HepG2 (cell line): ENCODE results near the gene NAV2. TPM values are rescaled to one million over a fixed set of nuclear protein-coding genes. Genes with fewer than 3 reads are reported as not detected.

Source experiments
- ATAC-seq: fragments of 200-7000 bp; cut with Tn5 transposase; 3 replicates; pipeline ENCODE4 v1.9.1; 2020; ENCODE audit warnings: mild to moderate bottlenecking, moderate library complexity
- BruUV-seq: library from RNA; stranded (reverse); fragments of 400-500 nt; replicated peaks from 2 replicates; lab custom pipeline; 2021; lab: Mats Ljungman, UMichigan
- CTCF ChIA-PET: fragments of 300-600 bp; formaldehyde crosslinking; extraction: SDS; loops from one replicate; lab custom pipeline; 2021; ENCODE audit warnings: low total read pairs, inconsistent platforms, low intra/inter-chr PET ratio; lab: Yijun Ruan, JAX
- POLR2A ChIA-PET: fragments of 350-600 bp; sonication (Branson Sonifier 250); formaldehyde crosslinking; loops from one replicate; lab custom pipeline; 2020; ENCODE audit warnings: antibody characterized with exemption, inconsistent platforms; lab: Yijun Ruan, JAX
- DNase-seq: peaks from one replicate; pipeline ENCODE4 v3.0.0-alpha.2; 2015; ENCODE audit warnings: low spot score
- FAIRE-seq: peaks from 3 replicates; lab custom pipeline; 2011; peaks lifted over from hg19 to GRCh38; lab: Jason Lieb, UNC
- H2AFZ ChIP-seq: one replicate; pipeline ENCODE4 v1.6.1; 2011; ENCODE audit warnings: low read length, inconsistent platforms
- H3K27ac ChIP-seq: fragments of 300-600 bp; 3 replicates; pipeline ENCODE4 v1.8.0; 2011; ENCODE audit warnings: mixed run types, mild to moderate bottlenecking, mixed read lengths, low read length, inconsistent platforms; ENCODE audit not compliant: insufficient read depth; ENCODE audit errors: extremely low read length
- H3K27me3 ChIP-seq, 2 experiments: fragments of 200-600 bp in 1 of 2; 2 replicates in 1 of 2; 3 replicates in 1 of 2; pipeline versions ENCODE4 v1.6.0 to v1.8.0; 2011; ENCODE audit warnings: low read length in 2 of 2, mild to moderate bottlenecking in 2 of 2, moderate library complexity in 2 of 2, inconsistent platforms in 1 of 2; ENCODE audit not compliant: insufficient read depth in 2 of 2, control insufficient read depth in 1 of 2
- H3K36me3 ChIP-seq, 2 experiments: fragments of 200-600 bp in 1 of 2; replicated peaks in 1 of 2; 2 replicates in 1 of 2; 3 replicates in 1 of 2; pipeline versions ENCODE4 v1.5.1 to v1.8.0; 2011; ENCODE audit warnings: low read length in 2 of 2, inconsistent platforms in 1 of 2; ENCODE audit not compliant: insufficient read depth in 2 of 2, control insufficient read depth in 1 of 2
- H3K4me1 ChIP-seq: 2 replicates; pipeline ENCODE4 v1.5.1; 2012; ENCODE audit warnings: low read length, inconsistent platforms; ENCODE audit not compliant: insufficient read depth
- H3K4me2 ChIP-seq: 2 replicates; pipeline ENCODE4 v1.6.0; 2011; ENCODE audit warnings: low read depth, low read length, inconsistent platforms
- H3K4me3 ChIP-seq, 3 experiments: fragments of 200-600 bp in 1 of 3; sonication (generic), shearing (Covaris generic) in 1 of 3; replicated peaks in 1 of 3; 2 replicates each; pipeline ENCODE4 v1.5.1; 2011 to 2016; ENCODE audit warnings: low read length in 3 of 3, inconsistent platforms in 2 of 3, low read depth in 2 of 3, mild to moderate bottlenecking in 2 of 3, control low read depth in 1 of 3, mixed read lengths in 1 of 3; ENCODE audit not compliant: insufficient read depth in 1 of 3
- H3K79me2 ChIP-seq: one replicate; pipeline ENCODE4 v1.6.1; 2011; ENCODE audit warnings: low read length, inconsistent platforms; ENCODE audit not compliant: insufficient read depth
- H3K9ac ChIP-seq: 2 replicates; pipeline ENCODE4 v1.6.0; 2011; ENCODE audit warnings: mild to moderate bottlenecking, low read depth, low read length, inconsistent platforms; ENCODE audit not compliant: insufficient read depth
- H3K9me3 ChIP-seq: 2 replicates; pipeline ENCODE4 v1.5.1; 2012; ENCODE audit warnings: mild to moderate bottlenecking, low read length
- H4K20me1 ChIP-seq: 2 replicates; pipeline ENCODE4 v1.6.0; 2011; ENCODE audit warnings: inconsistent platforms, mild to moderate bottlenecking, low read length, moderate library complexity; ENCODE audit not compliant: insufficient read depth
- ATRX ChIP-seq: sonication (generic); formaldehyde crosslinking; IDR thresholded peaks from 2 replicates; pipeline ENCODE4 v1.4.0; 2020; ENCODE audit warnings: missing genetic modification reagents, borderline replicate concordance
- BCL6 ChIP-seq: IDR thresholded peaks from 2 replicates; pipeline ENCODE4 v1.6.1; 2016; ENCODE audit warnings: missing genetic modification reagents, missing compliant biosample characterization
- CBX2 ChIP-seq, 2 experiments: fragments of 200-600 bp in 1 of 2; sonication (generic); formaldehyde crosslinking in 1 of 2; IDR thresholded peaks; 2 replicates each; pipeline versions ENCODE4 v1.7.0 to v1.8.1; 2018 to 2022; ENCODE audit warnings: low read depth in 2 of 2, low read length in 1 of 2, mild to moderate bottlenecking in 1 of 2, missing genetic modification reagents in 1 of 2
- DNMT3B ChIP-seq: conservative IDR thresholded peaks from 2 replicates; pipeline ENCODE4 v1.6.1; 2016; ENCODE audit warnings: missing biosample characterization, control low read depth
- HDAC1 ChIP-seq: sonication (generic); formaldehyde crosslinking; IDR thresholded peaks from 2 replicates; pipeline ENCODE4 v1.5.1; 2020; ENCODE audit warnings: mild to moderate bottlenecking, missing genetic modification reagents
- HMG20B ChIP-seq: conservative IDR thresholded peaks from 2 replicates; pipeline ENCODE4 v1.6.1; 2016; ENCODE audit warnings: missing genetic modification reagents, missing compliant biosample characterization
- HNRNPK ChIP-seq: fragments of 200-400 bp; formaldehyde crosslinking; IDR thresholded peaks from 2 replicates; pipeline ENCODE4 v1.6.1; 2018; ENCODE audit warnings: low read length, low read depth, moderate library complexity, mild to moderate bottlenecking; ENCODE audit not compliant: poor library complexity, severe bottlenecking
- MIER3 ChIP-seq: IDR thresholded peaks from 2 replicates; pipeline ENCODE4 v1.6.1; 2016; ENCODE audit warnings: missing compliant biosample characterization, borderline replicate concordance
- MTA1 ChIP-seq: sonication (generic); formaldehyde crosslinking; IDR thresholded peaks from 2 replicates; pipeline ENCODE4 v1.4.0; 2020; ENCODE audit warnings: missing genetic modification reagents, mild to moderate bottlenecking, borderline replicate concordance
- NR2F2 ChIP-seq: IDR thresholded peaks from 2 replicates; pipeline ENCODE4 v1.6.1; 2012; ENCODE audit warnings: low read depth, inconsistent platforms, borderline replicate concordance
- RNF2 ChIP-seq: fragments of 450-650 bp; conservative IDR thresholded peaks from 2 replicates; pipeline ENCODE4 v1.6.1; 2016; ENCODE audit warnings: low read depth
- SOX6 ChIP-seq, 2 experiments: fragments of 450-650 bp in 1 of 2; sonication (generic) in 1 of 2; formaldehyde crosslinking in 1 of 2; IDR thresholded peaks; 2 replicates each; pipeline versions ENCODE4 v1.4.0 to v1.6.1; 2017 to 2020; ENCODE audit warnings: antibody characterized with exemption in 1 of 2, mild to moderate bottlenecking in 1 of 2, missing genetic modification reagents in 1 of 2
- ZNF383 ChIP-seq: sonication (generic); formaldehyde crosslinking; IDR thresholded peaks from 2 replicates; pipeline ENCODE4 v1.4.0; 2020; ENCODE audit warnings: missing genetic modification reagents, mild to moderate bottlenecking, borderline replicate concordance
- WGBS: methylation state at CpG from one replicate; pipeline ENCODE4 v1.1.6; 2017; ENCODE audit warnings: low lambda C conversion rate; 5-methylcytosine and 5-hydroxymethylcytosine counted together
- in situ Hi-C: cut with HindIII; loops from 2 replicates; pipeline ENCODE4 v1.10.0; 2017; ENCODE audit warnings: low pct_unique_long_range_greater_than_20kb; ENCODE audit not compliant: extremely low pct_ligation_motif_present
- intact Hi-C: fragments of 100-400 bp; cut with micrococcal nuclease; formaldehyde crosslinking; loops from one replicate; pipeline ENCODE4 v1.10.0; 2022; ENCODE audit not compliant: unreplicated experiment
- polyA plus RNA-seq, 8 experiments: library from polyadenylated mRNA; depleted of rRNA in 3 of 8; stranded (reverse) in 7 of 8; unstranded in 1 of 8; fragments of >200 nt; fragmentation: Illumina TruSeq in 4 of 8; extraction: Trizol in 4 of 8; gene quantifications; 2 replicates each; pipeline versions ENCODE4 v1.2.1 to v1.2.3, GENCODE V29; 2011 to 2016; ENCODE audit warnings: low read depth in 4 of 8, missing spikeins in 1 of 8, mixed read lengths in 1 of 8; ENCODE audit not compliant: insufficient read depth in 1 of 8
- total RNA-seq, 5 experiments: library from RNA; depleted of rRNA; stranded (reverse); fragments of >200 nt; fragmentation: Illumina TruSeq; extraction: Trizol; gene quantifications; 2 replicates each; pipeline ENCODE4 v1.2.3, GENCODE V29; 2016; ENCODE audit warnings: low read depth in 1 of 5
- TF ChIP-seq, protein P1 (sequence below), 2 experiments: fragments of 450-650 bp in 1 of 2; sonication (generic) in 1 of 2; formaldehyde crosslinking; IDR thresholded peaks; 2 replicates each; pipeline versions ENCODE4 v1.5.0 to v1.8.0; 2020 to 2022; ENCODE audit warnings: mild to moderate bottlenecking in 1 of 2, missing genetic modification reagents in 1 of 2
- TF ChIP-seq, protein P2 (sequence below): IDR thresholded peaks from 2 replicates; pipeline ENCODE4 v1.6.1; 2012; ENCODE audit warnings: inconsistent platforms
- TF ChIP-seq, protein P3 (sequence below): sonication (generic); formaldehyde crosslinking; IDR thresholded peaks from 2 replicates; pipeline ENCODE4 v1.5.0; 2020; ENCODE audit warnings: missing genetic modification reagents, mild to moderate bottlenecking, borderline replicate concordance

The NAV2 gene
- total and polyA plus RNA-seq, 2 of the 13 experiments (the other 11 are each of a cell fraction or from before 2014, with no cell fraction given), result 9.3 to 34.6 TPM

DNA sequence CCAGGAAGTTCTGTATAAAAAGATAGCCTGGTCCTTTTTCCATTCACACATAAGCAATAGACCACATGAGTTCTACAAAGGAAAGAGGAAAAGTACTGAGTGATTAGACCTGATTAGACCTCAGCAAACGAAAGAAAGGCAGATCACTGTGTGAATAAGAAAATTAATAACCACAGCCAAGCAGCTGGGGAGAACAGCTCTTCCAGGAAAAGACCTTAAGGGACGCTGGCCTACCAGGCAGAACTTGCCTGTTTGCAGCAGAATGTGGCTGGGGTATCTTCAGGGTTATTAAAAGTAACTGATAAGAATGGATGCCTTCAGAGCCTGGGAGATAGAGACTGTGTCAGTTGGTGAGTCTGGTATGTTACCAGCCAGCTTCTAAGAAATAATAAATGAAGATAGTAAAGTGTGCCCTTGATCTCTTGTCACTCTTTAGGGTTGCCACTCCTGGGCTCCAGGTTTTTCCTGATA lies 274.7 kb downstream of the NAV2 start:
- Histone ChIP-seq H3K36me3 (peaks cover 7 to 19% of the 10 kb centered on the region in 2 experiments; a peak in 4 of 5 replicates), H3K4me2 (no peak overlapping the region), H4K20me1 (no peaks in the 10 kb centered on the region), H2AFZ (no peak overlapping the region), H3K9me3 (no peaks in the 10 kb centered on the region), H3K4me1 (peaks cover 51% of the 10 kb centered on the region), H3K27ac (no peak overlapping the region), H3K4me3 (no peak overlapping the region), H3K79me2 (peaks cover 23% of the 10 kb centered on the region), H3K27me3 (no peaks in the 10 kb centered on the region), H3K9ac (no peak overlapping the region)
- ChIA-PET POLR2A (interaction anchor here (0.7 to 1.7 kb wide), 3 partner anchors 10 to 13 kb away, joined by 3 to 4 read pairs (median 3); no protein-coding TSS in a partner anchor), CTCF (no interaction called here)
- WGBS, result 87% methylated on average over 2 of the region's 2 CpGs
- no peak for ATAC-seq
- no peak for FAIRE-seq
- no peak for TF ChIP-seq HNRNPK
- TF ChIP-seq CBX2 (IDR thresholded peaks at IDR 0.05; ENCODE audit: low read depth, low read length), result no peak
- no peak for TF ChIP-seq CBX2 (CRISPR knock-in tag; IDR thresholded peaks at IDR 0.05; ENCODE audit: low read depth)
- TF ChIP-seq, protein P1, sequence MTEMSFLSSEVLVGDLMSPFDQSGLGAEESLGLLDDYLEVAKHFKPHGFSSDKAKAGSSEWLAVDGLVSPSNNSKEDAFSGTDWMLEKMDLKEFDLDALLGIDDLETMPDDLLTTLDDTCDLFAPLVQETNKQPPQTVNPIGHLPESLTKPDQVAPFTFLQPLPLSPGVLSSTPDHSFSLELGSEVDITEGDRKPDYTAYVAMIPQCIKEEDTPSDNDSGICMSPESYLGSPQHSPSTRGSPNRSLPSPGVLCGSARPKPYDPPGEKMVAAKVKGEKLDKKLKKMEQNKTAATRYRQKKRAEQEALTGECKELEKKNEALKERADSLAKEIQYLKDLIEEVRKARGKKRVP (CRISPR knock-in tag; IDR thresholded peaks at IDR 0.05), result no peak
- BruUV-seq, result no TSS peak
- no peak for DNase-seq
- in situ Hi-C loops (no loop called here), intact Hi-C loops (no loop called here)

DNA sequence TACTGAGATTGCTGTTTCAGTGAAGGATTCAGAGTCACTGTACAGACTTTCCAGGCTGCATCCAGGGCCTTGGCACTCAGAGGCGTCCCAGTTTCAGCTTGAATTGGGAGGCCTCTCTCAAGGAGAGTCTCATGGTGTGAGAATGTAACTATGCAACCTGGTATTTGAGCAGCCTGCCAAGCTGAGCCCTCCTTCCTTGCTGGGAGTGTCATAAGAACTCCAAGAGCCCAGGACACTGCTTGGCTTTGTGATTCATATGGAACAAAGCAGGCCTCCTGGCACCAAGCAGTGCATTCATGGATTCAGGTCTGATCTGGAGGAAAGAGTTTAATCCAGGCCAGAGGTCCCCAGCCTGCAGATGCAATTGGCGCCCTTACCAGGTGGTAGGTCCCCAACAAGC lies 276.0 kb downstream of the NAV2 start:
- Histone ChIP-seq H3K4me2 (no peak overlapping the region), H3K27ac (no peak overlapping the region), H3K36me3 (peaks cover 9 to 19% of the 10 kb centered on the region in 2 experiments), H2AFZ (no peak overlapping the region), H3K79me2 (peaks cover 18% of the 10 kb centered on the region), H3K4me1 (peaks cover 39% of the 10 kb centered on the region), H3K27me3 (no peaks in the 10 kb centered on the region), H3K4me3 (no peak overlapping the region), H3K9ac (no peak overlapping the region), H4K20me1 (no peaks in the 10 kb centered on the region), H3K9me3 (no peaks in the 10 kb centered on the region)
- intact Hi-C loops, result no loop called here
- no TSS peak for BruUV-seq
- TF ChIP-seq ATRX (CRISPR knock-in tag) (no peak), BCL6 (CRISPR knock-in tag) (no peak), RNF2 (no peak), NR2F2 (no peak), HDAC1 (CRISPR knock-in tag) (no peak), ZNF383 (CRISPR knock-in tag) (no peak), MTA1 (CRISPR knock-in tag) (no peak), MIER3 (CRISPR knock-in tag) (no peak), DNMT3B (CRISPR knock-in tag) (no peak), HMG20B (no peak), SOX6 (IDR thresholded peaks at IDR 0.05) (no peak), SOX6 (CRISPR knock-in tag; IDR thresholded peaks at IDR 0.05) (no peak)
- TF ChIP-seq, protein P2, sequence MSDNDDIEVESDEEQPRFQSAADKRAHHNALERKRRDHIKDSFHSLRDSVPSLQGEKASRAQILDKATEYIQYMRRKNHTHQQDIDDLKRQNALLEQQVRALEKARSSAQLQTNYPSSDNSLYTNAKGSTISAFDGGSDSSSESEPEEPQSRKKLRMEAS, result no peak
- TF ChIP-seq, protein P3, sequence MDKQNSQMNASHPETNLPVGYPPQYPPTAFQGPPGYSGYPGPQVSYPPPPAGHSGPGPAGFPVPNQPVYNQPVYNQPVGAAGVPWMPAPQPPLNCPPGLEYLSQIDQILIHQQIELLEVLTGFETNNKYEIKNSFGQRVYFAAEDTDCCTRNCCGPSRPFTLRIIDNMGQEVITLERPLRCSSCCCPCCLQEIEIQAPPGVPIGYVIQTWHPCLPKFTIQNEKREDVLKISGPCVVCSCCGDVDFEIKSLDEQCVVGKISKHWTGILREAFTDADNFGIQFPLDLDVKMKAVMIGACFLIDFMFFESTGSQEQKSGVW (CRISPR knock-in tag), result no peak
- 100% methylated on average over 1 of the region's 2 CpGs for WGBS
- DNase-seq, result no peak
- CTCF ChIA-PET, result no interaction called here
- in situ Hi-C loops, result no loop called here
- ATAC-seq, result no peak
- POLR2A ChIA-PET, result interaction anchor here (1.2 to 2.3 kb wide), 3 partner anchors 11 to 47 kb away, joined by 3 to 8 read pairs (median 4); no protein-coding TSS in a partner anchor
- no peak for FAIRE-seq
